ENCODE results near the gene FBXL22.

Gene FBXL22

GRCh38 chr15:63610209-63610841, 13.1 kb downstream of the FBXL22 start:
- H3K9me3 ChIP-seq (replicated peaks; ENCODE audit: insufficient read depth, low read length): no peaks in the 10 kb centered on the region
- peak overlapping the region; percentile 12; the same call in 1 of the 2 replicates for H3K4me2 ChIP-seq (ENCODE audit: low read depth, low read length)
- TF ChIP-seq, protein P1, sequence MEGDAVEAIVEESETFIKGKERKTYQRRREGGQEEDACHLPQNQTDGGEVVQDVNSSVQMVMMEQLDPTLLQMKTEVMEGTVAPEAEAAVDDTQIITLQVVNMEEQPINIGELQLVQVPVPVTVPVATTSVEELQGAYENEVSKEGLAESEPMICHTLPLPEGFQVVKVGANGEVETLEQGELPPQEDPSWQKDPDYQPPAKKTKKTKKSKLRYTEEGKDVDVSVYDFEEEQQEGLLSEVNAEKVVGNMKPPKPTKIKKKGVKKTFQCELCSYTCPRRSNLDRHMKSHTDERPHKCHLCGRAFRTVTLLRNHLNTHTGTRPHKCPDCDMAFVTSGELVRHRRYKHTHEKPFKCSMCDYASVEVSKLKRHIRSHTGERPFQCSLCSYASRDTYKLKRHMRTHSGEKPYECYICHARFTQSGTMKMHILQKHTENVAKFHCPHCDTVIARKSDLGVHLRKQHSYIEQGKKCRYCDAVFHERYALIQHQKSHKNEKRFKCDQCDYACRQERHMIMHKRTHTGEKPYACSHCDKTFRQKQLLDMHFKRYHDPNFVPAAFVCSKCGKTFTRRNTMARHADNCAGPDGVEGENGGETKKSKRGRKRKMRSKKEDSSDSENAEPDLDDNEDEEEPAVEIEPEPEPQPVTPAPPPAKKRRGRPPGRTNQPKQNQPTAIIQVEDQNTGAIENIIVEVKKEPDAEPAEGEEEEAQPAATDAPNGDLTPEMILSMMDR (IDR thresholded peaks at IDR 0.05; ENCODE audit: low read length): peak; percentile 86
- no peak for TF ChIP-seq EZH2phosphoT487 (IDR thresholded peaks at IDR 0.05; ENCODE audit: low read length)
- H3K27ac ChIP-seq (ENCODE audit: low read length): peak overlapping the region; percentile 53; the same call in 1 of the 2 replicates
- no peaks in the 10 kb centered on the region for H3K27me3 ChIP-seq (replicated peaks; ENCODE audit: insufficient read depth, low read length)
- no peaks in the 10 kb centered on the region for H3K9me2 ChIP-seq (replicated peaks; ENCODE audit: insufficient read depth, low read length)
- H3K4me1 ChIP-seq (ENCODE audit: low read length): peaks cover 9% of the 10 kb centered on the region
- H3K9ac ChIP-seq (ENCODE audit: low read length): peak overlapping the region; percentile 3; the same call in 1 of the 2 replicates
- no peaks in the 10 kb centered on the region for H4K20me1 ChIP-seq (ENCODE audit: insufficient read depth, low read length)
- H3K36me3 ChIP-seq (replicated peaks; ENCODE audit: insufficient read depth, low read length): no peaks in the 10 kb centered on the region; the same call in 1 of the 2 replicates
- no peaks in the 10 kb centered on the region for H3K79me2 ChIP-seq (ENCODE audit: low read length)
- H2AFZ ChIP-seq (ENCODE audit: low read length): peak overlapping the region; percentile 9; the same call in 1 of the 2 replicates
- peak; percentile 90 for DNase-seq
- no peak overlapping the region for H3K4me3 ChIP-seq (ENCODE audit: low read length)
- H3F3A ChIP-seq (ENCODE audit: insufficient read depth, low read length): peaks cover 8% of the 10 kb centered on the region; the same call in 1 of the 2 replicates

DNA sequence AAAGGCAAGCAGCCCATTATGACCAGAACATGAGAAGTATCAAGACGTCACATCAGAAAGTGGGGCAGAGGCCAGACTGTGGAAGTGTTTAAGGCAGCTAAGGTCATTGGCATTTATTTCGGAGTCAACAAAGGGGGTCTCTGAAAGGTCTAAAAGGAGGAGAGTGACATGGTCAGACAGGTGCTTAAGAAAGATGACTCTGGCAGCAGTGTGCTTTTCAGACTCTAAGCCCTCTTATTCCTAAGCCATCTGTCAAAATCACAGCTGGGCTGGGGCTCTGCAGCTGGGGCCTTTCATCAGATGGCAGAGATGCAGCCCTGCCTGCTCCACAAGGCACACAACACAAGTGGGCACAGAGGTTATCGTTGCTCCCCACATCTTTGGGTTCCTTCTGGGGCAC, 14.0 kb downstream of the FBXL22 start:
- Histone ChIP-seq H3K4me2 (ENCODE audit: low read depth, low read length) (no peak overlapping the region), H3K27ac (ENCODE audit: low read length) (peak overlapping the region; percentile 53; the same call in 1 of the 2 replicates), H3K27me3 (replicated peaks; ENCODE audit: insufficient read depth, low read length) (no peaks in the 10 kb centered on the region), H3F3A (ENCODE audit: insufficient read depth, low read length) (peaks cover 8% of the 10 kb centered on the region; the same call in 1 of the 2 replicates), H3K9me2 (replicated peaks; ENCODE audit: insufficient read depth, low read length) (no peaks in the 10 kb centered on the region), H2AFZ (ENCODE audit: low read length) (no peak overlapping the region), H3K36me3 (replicated peaks; ENCODE audit: insufficient read depth, low read length) (no peaks in the 10 kb centered on the region; the same call in 1 of the 2 replicates), H4K20me1 (ENCODE audit: insufficient read depth, low read length) (no peaks in the 10 kb centered on the region), H3K9me3 (replicated peaks; ENCODE audit: insufficient read depth, low read length) (no peaks in the 10 kb centered on the region), H3K9ac (ENCODE audit: low read length) (no peak overlapping the region), H3K4me1 (ENCODE audit: low read length) (peaks cover 9% of the 10 kb centered on the region), H3K79me2 (ENCODE audit: low read length) (no peaks in the 10 kb centered on the region), H3K4me3 (ENCODE audit: low read length) (no peak overlapping the region)
- TF ChIP-seq EZH2phosphoT487 (IDR thresholded peaks at IDR 0.05; ENCODE audit: low read length): no peak
- TF ChIP-seq, protein P1 (IDR thresholded peaks at IDR 0.05; ENCODE audit: low read length): no peak
- TF ChIP-seq EZH2 (optimal IDR thresholded peaks at IDR 0.05; ENCODE audit: low read depth, low read length): no peak
- DNase-seq: no peak

DNA sequence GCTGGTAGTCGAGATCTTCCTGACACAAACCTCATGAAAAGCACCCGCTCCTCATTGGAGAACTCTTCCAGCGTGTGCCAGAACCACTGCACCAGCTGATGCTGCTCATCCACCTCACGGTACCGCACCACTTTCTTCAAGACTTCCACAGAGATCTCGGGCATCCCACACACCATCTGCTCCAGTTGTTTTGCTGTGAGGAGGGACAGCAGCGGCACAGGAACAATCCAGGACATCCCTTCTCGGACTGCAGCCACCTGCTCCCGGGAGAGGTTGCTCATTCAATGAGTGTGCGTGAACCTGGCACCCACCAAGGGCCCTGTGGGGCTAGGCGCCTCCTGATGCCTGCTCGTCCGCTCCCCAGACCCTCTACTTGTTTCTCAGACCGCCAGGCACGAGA, 15.1 kb downstream of the FBXL22 start:
- no peaks in the 10 kb centered on the region; the same call in 1 of the 2 replicates for H3K36me3 ChIP-seq (replicated peaks; ENCODE audit: insufficient read depth, low read length)
- no peak for DNase-seq

More for the DNA sequence above, 15.1 kb downstream of the FBXL22 start:
- H3K9me2 ChIP-seq (replicated peaks; ENCODE audit: insufficient read depth, low read length): no peaks in the 10 kb centered on the region
- peaks cover 8% of the 10 kb centered on the region; the same call in 1 of the 2 replicates for H3F3A ChIP-seq (ENCODE audit: insufficient read depth, low read length)
- no peak overlapping the region for H3K9ac ChIP-seq (ENCODE audit: low read length)
- H3K27ac ChIP-seq (ENCODE audit: low read length): no peak overlapping the region
- H3K27me3 ChIP-seq (replicated peaks; ENCODE audit: insufficient read depth, low read length): no peaks in the 10 kb centered on the region
- H3K9me3 ChIP-seq (replicated peaks; ENCODE audit: insufficient read depth, low read length): no peaks in the 10 kb centered on the region
- no peaks in the 10 kb centered on the region for H4K20me1 ChIP-seq (ENCODE audit: insufficient read depth, low read length)
- no peaks in the 10 kb centered on the region for H3K79me2 ChIP-seq (ENCODE audit: low read length)
- TF ChIP-seq EZH2phosphoT487 (IDR thresholded peaks at IDR 0.05; ENCODE audit: low read length): no peak
- no peak for TF ChIP-seq EZH2 (optimal IDR thresholded peaks at IDR 0.05; ENCODE audit: low read depth, low read length)
- TF ChIP-seq, protein P1 (IDR thresholded peaks at IDR 0.05; ENCODE audit: low read length): no peak
- no peak overlapping the region for H3K4me2 ChIP-seq (ENCODE audit: low read depth, low read length)
- peaks cover 9% of the 10 kb centered on the region for H3K4me1 ChIP-seq (ENCODE audit: low read length)
- H3K4me3 ChIP-seq (ENCODE audit: low read length): no peak overlapping the region
- no peak overlapping the region for H2AFZ ChIP-seq (ENCODE audit: low read length)
